Left kidney (tissue), 8 donors: ENCODE results near the gene CRYBA1. TPM values are rescaled to one million over a fixed set of nuclear protein-coding genes. Genes with fewer than 3 reads are reported as not detected.
"Not testable (repeated sequence)": the region's sequence is repeated elsewhere in the genome, so short reads cannot be mapped to it uniquely, and the experiment has no call there.

Source experiments
- DNase-seq: peaks from one replicate; pipeline ENCODE4 v3.0.0-alpha.2; 2013
- long read RNA-seq, 8 donors: transcript quantifications; one replicate each; lab custom pipeline, GENCODE V29; 2026
- polyA plus RNA-seq: library from polyadenylated mRNA; unstranded; fragments of 120-200 nt; gene quantifications from one replicate; pipeline ENCODE4 v1.2.1, GENCODE V29; 2013; ENCODE audit not compliant: insufficient read length

Gene CRYBA1
- polyA plus RNA-seq = not detected
- long read RNA-seq, donor 1 = 0 reads
- long read RNA-seq, donor 2 = 0 reads
- long read RNA-seq, donor 3, partial matches to known transcripts = 11 of 11 reads
- long read RNA-seq, donor 3, other reads (novel, unspliced or antisense) = 0 of 11 reads
- long read RNA-seq, donor 4 = 0 reads
- long read RNA-seq, donor 5 = 0 reads
- long read RNA-seq, donor 6 = 0 reads
- long read RNA-seq, donor 7 = 0 reads
- long read RNA-seq, donor 8 = 0 reads

DNA sequence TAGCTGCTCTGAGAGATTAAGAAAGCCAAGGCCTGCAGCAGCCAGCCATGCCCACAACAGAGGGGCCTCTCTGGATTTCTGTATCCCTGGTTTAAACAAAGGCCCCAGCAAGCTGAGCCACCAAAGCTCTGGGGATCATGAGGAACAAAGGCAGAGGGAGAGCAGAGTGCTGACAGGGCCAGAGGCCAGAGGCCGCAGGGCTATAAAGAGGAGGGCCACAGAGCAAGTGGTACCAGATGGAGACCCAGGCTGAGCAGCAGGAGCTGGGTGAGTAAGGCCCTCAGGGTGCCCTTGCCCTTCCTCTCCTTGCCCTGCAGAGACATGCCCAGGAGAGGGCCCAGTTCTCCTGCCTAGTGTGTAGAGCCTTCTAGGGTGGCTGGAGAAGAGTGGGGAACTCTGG, at the start of gene CRYBA1:
CRYBA1 (plus strand) TSS at position 232 of the 400 bp plus-strand sequence; CDS start at position 237, 5 bp downstream.
- DNase-seq = no peak

GRCh38 chr17:29197516-29198272, 49.0 kb upstream of the CRYBA1 start:
- no peak for DNase-seq

- DNase-seq = not testable (repeated sequence)
Measured at GRCh38 chr17:29204068-29204804, 42.4 kb upstream of the CRYBA1 start.

DNA sequence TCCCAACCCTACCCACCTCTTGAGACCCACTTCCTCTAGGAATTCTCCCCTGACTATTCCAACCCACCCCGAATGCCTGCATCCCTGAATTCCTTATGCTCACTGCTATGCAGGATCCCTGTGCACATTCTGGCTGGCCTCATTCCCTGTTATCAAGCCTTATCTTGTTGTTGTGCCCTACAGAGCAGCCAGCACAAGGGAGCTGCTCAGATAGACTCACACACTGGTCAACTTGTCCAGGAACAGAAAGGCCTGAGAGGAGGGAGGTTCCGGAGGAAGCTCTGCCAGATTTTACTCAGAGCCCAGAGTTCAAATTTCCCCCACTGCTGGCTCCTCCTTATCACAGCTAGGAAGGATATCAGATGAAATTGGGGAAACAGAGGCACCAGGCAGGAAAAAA, 41.6 kb upstream of the CRYBA1 start:
- DNase-seq = no peak

DNA sequence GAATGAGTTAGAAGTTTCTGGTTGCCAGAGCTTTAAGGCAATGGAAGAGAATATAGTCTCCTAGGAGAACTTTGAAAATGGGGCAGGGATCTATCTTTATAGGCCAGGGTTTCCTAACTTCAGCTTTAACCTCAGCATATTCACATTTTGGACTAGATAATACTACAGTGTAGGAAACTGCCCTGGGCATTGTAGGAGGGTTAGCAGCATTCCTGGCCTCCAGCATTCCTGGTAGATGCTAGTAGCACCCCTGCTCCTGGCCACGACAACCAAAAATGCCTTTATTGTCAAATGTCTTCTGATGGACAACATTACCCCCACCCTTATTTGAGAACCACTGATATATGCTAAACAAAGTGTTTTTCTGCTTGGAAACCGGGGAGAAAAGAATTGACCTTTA, 38.7 kb upstream of the CRYBA1 start:
- no peak for DNase-seq

DNA sequence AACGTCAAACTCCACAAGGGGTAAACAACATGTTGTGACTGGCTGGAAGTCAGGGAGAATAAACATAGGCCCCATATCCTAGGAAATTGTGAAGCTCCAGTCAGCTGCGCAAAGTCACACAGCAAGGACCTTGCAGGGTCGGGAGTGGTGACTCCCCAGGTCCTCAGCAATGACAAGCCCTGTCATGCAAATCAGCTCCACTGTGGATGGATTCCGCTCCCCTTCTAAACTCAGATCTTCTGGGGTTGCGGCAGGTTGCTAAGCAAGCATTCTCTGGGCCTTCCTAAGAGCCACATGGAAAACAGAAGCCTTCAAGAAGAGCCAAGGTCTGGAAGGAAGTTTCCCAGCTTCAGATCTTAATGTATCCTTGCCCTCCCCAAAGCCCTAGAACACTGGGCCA, 37.6 kb upstream of the CRYBA1 start:
- no peak for DNase-seq

- DNase-seq = no peak
Measured at GRCh38 chr17:29210879-29211278, 35.8 kb upstream of the CRYBA1 start.

GRCh38 chr17:29212094-29212631, 34.5 kb upstream of the CRYBA1 start:
- DNase-seq = no peak

GRCh38 chr17:29212681-29213121, 34.0 kb upstream of the CRYBA1 start:
- DNase-seq = no peak

DNA sequence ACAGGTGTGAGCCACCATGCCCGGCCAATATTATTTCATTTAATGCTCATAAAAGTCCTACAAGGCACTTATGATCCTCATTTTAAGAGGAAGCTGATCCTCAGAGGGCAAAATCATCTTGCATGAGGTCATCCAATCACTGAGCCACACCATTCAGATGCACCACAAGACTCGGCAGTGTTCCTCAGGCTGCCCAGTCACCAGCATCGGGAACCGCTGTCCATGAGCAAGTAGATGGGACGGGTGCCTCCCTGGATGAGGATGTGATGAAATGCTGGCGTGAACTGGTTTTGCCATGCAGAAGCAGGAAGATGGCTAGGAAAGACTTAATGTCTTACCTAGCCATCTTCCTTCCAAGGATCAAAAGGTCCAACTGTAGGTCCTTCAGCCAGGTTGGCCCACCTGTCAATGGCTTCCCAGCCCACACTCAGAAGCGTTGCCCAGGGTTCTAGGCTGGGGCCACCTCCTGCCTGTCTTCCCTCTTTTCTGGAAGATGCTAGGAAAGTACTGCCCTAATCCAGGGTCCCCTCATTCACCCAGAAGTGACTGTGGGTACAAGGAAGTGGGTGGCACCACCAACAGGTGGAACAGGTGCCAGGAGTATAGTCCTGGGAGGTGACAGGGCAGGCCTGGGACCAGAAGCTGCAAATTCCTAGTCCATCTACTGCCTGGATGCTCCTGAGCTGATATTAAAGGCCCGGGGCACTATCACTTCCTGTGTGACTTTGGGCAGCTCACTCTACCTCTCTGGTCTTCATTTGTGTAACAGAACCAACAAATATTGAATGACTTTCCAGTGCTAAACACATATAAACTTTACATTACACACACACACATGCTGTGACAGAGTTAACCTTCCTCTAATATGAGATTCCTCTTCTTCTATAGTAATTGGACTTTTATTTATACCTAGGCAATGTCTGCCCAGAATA, 32.2 kb upstream of the CRYBA1 start:
- DNase-seq = no peak

DNA sequence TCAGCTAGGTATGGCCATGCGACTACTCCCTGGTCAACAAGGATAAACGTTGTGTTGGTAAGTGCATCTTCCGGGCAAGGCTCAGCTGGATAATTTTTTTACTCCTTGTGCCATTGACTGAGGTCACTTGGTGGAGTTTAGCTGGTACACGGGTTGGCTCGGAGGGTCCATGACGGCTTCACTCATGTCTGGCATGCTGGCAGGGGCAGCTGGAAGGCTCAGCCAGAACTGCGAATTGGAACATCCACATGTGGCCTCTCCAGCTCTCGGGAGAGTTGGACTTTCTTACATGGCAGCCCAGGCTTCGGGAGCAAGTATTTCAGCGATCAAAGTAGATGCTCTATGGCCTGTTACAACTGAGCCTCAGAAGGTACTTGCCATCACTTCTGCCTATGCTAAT, 31.5 kb upstream of the CRYBA1 start:
- no peak for DNase-seq

DNA sequence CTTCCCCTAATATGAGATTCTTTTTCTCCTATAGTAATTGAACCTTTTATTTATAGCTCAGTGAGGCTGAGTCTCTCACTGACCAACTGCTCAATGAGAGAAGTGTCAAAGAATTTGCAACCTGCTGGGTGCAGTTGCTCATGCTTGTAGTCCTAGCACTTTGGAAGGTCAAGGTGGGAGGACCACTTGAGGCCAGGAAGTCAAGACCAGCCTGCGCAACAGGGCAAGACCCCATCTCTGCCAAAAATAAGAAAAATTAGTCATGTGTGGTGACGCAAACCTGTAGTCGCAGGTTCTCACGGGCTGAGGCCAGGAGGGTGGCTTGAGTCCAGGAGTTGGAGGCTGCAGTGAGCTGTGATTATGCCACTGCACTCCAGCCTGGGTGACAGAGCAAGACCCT, 30.9 kb upstream of the CRYBA1 start:
- DNase-seq = no peak

DNA sequence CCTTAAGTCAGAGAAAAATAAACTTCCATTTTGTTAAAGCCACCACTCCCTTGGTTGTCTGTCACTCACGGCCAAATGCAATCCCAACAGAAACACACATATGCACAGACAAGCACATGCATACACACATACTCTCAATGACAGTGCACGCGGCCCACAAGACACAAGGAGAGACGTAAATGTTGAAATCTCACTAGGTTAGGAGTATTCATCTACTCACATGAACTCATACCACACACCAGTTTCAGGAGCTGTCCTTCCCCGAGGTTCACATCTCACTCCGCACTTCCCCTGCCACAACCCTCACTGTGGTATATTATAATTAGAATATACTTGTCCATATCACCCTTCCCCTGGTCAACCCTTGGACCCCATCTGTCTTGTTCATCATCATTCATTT, 30.5 kb upstream of the CRYBA1 start:
- DNase-seq = no peak

DNA sequence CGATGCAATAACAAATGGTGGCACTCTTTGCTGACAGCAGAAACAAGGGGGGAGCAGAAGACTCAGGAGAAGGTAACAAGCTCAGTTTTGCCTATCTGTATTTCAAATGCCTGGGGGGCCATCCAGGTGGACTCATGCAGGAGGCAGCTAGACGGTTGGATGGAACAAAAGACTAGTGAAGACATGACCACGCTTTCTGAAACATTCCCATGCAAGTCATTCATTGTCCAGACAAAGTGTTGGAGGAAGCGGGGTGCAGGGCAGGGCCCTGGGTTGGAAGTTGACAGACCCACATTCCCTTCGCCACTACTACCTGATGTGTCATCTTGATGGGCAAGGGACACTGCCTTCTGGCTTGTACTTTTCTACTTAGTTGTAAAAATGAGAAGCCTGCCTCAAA, 29.8 kb upstream of the CRYBA1 start:
- DNase-seq = no peak

- DNase-seq = peak; percentile 87
Measured at GRCh38 chr17:29219378-29220047, 27.1 kb upstream of the CRYBA1 start.

- DNase-seq = not testable (repeated sequence)
Measured at GRCh38 chr17:29221338-29221737, 25.3 kb upstream of the CRYBA1 start.

DNA sequence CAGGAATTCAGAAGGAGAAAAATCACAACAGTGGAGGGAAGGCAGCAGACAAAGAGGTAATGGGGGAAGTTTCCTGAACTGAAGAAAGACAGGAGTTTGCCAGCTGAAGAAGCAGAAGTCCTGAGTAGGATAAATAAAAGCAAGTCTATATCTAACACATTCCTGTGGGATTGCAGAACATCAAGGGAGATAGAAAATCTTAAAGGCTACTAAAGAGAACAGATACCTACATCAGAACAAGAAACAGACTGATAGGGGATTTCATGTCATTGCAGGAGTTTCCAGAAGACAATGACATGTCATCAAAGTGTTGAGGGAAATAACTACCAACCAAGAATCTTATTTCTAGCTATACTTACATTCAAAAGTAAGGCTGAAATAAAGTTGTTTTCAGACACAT, 21.3 kb upstream of the CRYBA1 start:
- no peak for DNase-seq

- DNase-seq = no peak
Measured at GRCh38 chr17:29233301-29233700, 13.4 kb upstream of the CRYBA1 start.

DNA sequence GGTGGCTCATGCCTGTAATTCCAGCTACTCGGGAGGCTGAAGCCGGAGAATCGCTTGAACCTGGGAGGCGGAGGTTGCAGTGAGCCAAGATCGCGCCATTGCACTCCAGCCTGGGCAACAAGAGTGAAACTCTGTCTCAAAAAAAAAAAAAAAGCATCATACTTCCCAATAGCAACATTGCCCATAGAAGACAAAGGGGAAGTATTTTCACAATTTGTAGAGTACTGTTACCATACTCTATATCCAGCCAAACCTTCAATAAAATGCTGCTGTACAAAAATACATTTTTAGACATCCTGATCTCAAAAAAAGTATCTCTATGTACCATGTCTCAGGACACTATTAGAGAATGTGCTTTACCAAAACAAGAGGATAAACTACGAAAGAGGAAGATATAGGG, 11.7 kb upstream of the CRYBA1 start:
- not testable (repeated sequence) for DNase-seq

- DNase-seq = no peak
Measured at GRCh38 chr17:29235904-29236303, 10.8 kb upstream of the CRYBA1 start.
